GM12892 (cell line): ENCODE results near the gene RELN.

Experiments
- POLR2A ChIP-seq: IDR thresholded peaks from 2 replicates; pipeline ENCODE4 v1.6.1; 2011; ENCODE audit warnings: low read depth, low read length, control low read depth
- POLR2AphosphoS5 ChIP-seq: IDR thresholded peaks from 2 replicates; pipeline ENCODE4 v1.6.1; 2011; ENCODE audit warnings: low read depth, low read length, control low read depth
- TAF1 ChIP-seq: IDR thresholded peaks from 2 replicates; pipeline ENCODE4 v1.6.1; 2011; ENCODE audit warnings: low read depth, mild to moderate bottlenecking, control low read depth, low read length, borderline replicate concordance

DNA sequence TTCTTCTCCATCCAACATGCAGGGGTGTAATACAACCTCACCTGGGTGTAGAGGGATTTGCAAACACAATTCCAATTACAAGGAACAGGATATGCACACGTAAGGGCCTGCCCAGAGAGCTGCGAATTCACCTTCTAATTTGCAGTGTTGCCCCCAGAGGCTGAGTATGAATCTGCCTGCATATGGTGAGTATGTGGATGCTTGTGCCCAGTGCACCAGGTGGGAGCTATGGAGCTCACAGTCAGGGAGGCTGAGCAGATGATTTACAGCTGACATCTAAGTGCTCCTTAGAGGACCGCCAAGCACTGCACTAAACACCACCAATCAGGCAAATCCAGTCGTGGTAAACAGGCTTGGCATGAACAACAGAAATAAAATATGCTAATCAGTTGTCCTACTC, 132.0 kb downstream of the RELN start:
- no peak for TF ChIP-seq POLR2A
- no peak for TF ChIP-seq TAF1
- TF ChIP-seq POLR2AphosphoS5, result no peak
